HepG2 (cell line): Measurements from ENCODE around the gene SDR39U1. TPM values are rescaled to one million over a fixed set of nuclear protein-coding genes. Genes with fewer than 3 reads are reported as not detected.
A peak's percentile ranks its signal among the peaks of the same experiment; 100 is the strongest.

Experiments used
- E2F2 ChIP-seq: sonication (generic); formaldehyde crosslinking; IDR thresholded peaks from 2 replicates; pipeline ENCODE4 v1.4.0; 2020; ENCODE audit warnings: missing genetic modification reagents, borderline replicate concordance
- HOXA9 ChIP-seq: sonication (generic); formaldehyde crosslinking; IDR thresholded peaks from 2 replicates; pipeline ENCODE4 v1.8.1; 2022; ENCODE audit warnings: missing genetic modification reagents, mild to moderate bottlenecking, moderate library complexity, borderline replicate concordance
- MTA1 ChIP-seq: sonication (generic); formaldehyde crosslinking; IDR thresholded peaks from 2 replicates; pipeline ENCODE4 v1.4.0; 2020; ENCODE audit warnings: missing genetic modification reagents, mild to moderate bottlenecking, borderline replicate concordance
- NR2F1 ChIP-seq, 2 experiments: fragments of 450-650 bp in 1 of 2; formaldehyde crosslinking in 1 of 2; IDR thresholded peaks; 2 replicates each; pipeline versions ENCODE4 v1.5.0 to v1.6.1; 2016 to 2020; ENCODE audit warnings: mild to moderate bottlenecking in 1 of 2, missing compliant biosample characterization in 1 of 2, missing genetic modification reagents in 1 of 2, moderate library complexity in 1 of 2
- SMAD3 ChIP-seq: sonication (generic); formaldehyde crosslinking; IDR thresholded peaks from 2 replicates; pipeline ENCODE4 v1.4.0; 2020; ENCODE audit warnings: missing genetic modification reagents
- TBP ChIP-seq: sonication (generic); formaldehyde crosslinking; IDR thresholded peaks from 2 replicates; pipeline ENCODE4 v1.5.0; 2020; ENCODE audit warnings: missing genetic modification reagents
- TEF ChIP-seq: sonication (generic); formaldehyde crosslinking; IDR thresholded peaks from 2 replicates; pipeline ENCODE4 v1.5.0; 2020; ENCODE audit warnings: missing genetic modification reagents
- ZC3H13 ChIP-seq: sonication (generic); formaldehyde crosslinking; IDR thresholded peaks from 2 replicates; pipeline ENCODE4 v1.8.1; 2023; ENCODE audit warnings: mild to moderate bottlenecking, missing genetic modification reagents, moderate library complexity
- ZFP41 ChIP-seq: sonication (generic); formaldehyde crosslinking; IDR thresholded peaks from 2 replicates; pipeline ENCODE4 v1.4.0; 2020; ENCODE audit warnings: mild to moderate bottlenecking, missing genetic modification reagents, borderline replicate concordance
- ZNF138 ChIP-seq: sonication (generic); formaldehyde crosslinking; IDR thresholded peaks from 2 replicates; pipeline ENCODE4 v1.5.0; 2020; ENCODE audit warnings: mild to moderate bottlenecking, low read depth, missing genetic modification reagents
- ZNF776 ChIP-seq: sonication (generic); formaldehyde crosslinking; IDR thresholded peaks from 2 replicates; pipeline ENCODE4 v1.4.0; 2020; ENCODE audit warnings: mild to moderate bottlenecking, missing genetic modification reagents
- ZXDC ChIP-seq: sonication (generic); formaldehyde crosslinking; IDR thresholded peaks from 2 replicates; pipeline ENCODE4 v1.5.0; 2020; ENCODE audit warnings: mild to moderate bottlenecking, missing genetic modification reagents
- polyA plus RNA-seq, 8 experiments: library from polyadenylated mRNA; depleted of rRNA in 3 of 8; stranded (reverse) in 7 of 8; unstranded in 1 of 8; fragments of >200 nt; fragmentation: Illumina TruSeq in 4 of 8; extraction: Trizol in 4 of 8; gene quantifications; 2 replicates each; pipeline versions ENCODE4 v1.2.1 to v1.2.3, GENCODE V29; 2011 to 2016; ENCODE audit warnings: low read depth in 4 of 8, missing spikeins in 1 of 8, mixed read lengths in 1 of 8; ENCODE audit not compliant: insufficient read depth in 1 of 8
- total RNA-seq, 5 experiments: library from RNA; depleted of rRNA; stranded (reverse); fragments of >200 nt; fragmentation: Illumina TruSeq; extraction: Trizol; gene quantifications; 2 replicates each; pipeline ENCODE4 v1.2.3, GENCODE V29; 2016; ENCODE audit warnings: low read depth in 1 of 5
- TF ChIP-seq, protein P1 (sequence below): sonication (generic); formaldehyde crosslinking; IDR thresholded peaks from 2 replicates; pipeline ENCODE4 v1.5.1; 2020; ENCODE audit warnings: missing genetic modification reagents, mild to moderate bottlenecking, borderline replicate concordance

The SDR39U1 gene
- total and polyA plus RNA-seq, 2 of the 13 experiments (the other 11 are each of a cell fraction or from before 2014, with no cell fraction given), result 34.4 to 129 TPM

- TF ChIP-seq TEF (CRISPR knock-in tag) (no peak), ZC3H13 (CRISPR knock-in tag) (no peak), ZXDC (CRISPR knock-in tag) (no peak), MTA1 (CRISPR knock-in tag) (peak; percentile 99), ZFP41 (CRISPR knock-in tag) (peak; percentile 82; the same call in 1 of the 2 replicates), SMAD3 (CRISPR knock-in tag) (peak; percentile 59), TBP (CRISPR knock-in tag) (no peak), E2F2 (CRISPR knock-in tag) (no peak), ZNF776 (CRISPR knock-in tag) (no peak), NR2F1 (CRISPR knock-in tag; IDR thresholded peaks at IDR 0.05) (peak in 1 of 2 experiments; percentile 12; a peak in 1 of 4 replicates), ZNF138 (CRISPR knock-in tag) (peak; percentile 65), HOXA9 (CRISPR knock-in tag) (no peak)
- TF ChIP-seq, protein P1, sequence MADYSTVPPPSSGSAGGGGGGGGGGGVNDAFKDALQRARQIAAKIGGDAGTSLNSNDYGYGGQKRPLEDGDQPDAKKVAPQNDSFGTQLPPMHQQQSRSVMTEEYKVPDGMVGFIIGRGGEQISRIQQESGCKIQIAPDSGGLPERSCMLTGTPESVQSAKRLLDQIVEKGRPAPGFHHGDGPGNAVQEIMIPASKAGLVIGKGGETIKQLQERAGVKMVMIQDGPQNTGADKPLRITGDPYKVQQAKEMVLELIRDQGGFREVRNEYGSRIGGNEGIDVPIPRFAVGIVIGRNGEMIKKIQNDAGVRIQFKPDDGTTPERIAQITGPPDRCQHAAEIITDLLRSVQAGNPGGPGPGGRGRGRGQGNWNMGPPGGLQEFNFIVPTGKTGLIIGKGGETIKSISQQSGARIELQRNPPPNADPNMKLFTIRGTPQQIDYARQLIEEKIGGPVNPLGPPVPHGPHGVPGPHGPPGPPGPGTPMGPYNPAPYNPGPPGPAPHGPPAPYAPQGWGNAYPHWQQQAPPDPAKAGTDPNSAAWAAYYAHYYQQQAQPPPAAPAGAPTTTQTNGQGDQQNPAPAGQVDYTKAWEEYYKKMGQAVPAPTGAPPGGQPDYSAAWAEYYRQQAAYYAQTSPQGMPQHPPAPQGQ (CRISPR knock-in tag), result no peak
These were observed 15.6 kb downstream of the SDR39U1 start (continued) for GRCh38 chr14:24426912-24427536.
